Fibroblast of pulmonary artery (primary cell): ENCODE measurements around the gene IWS1.

Experiments used
- DNase-seq: peaks from one replicate; pipeline ENCODE4 v3.0.0-alpha.2; 2010; ENCODE audit warnings: low read depth
- H3K4me3 ChIP-seq: replicated peaks from 2 replicates; pipeline ENCODE4 v1.5.1; 2011; ENCODE audit warnings: low read depth, mild to moderate bottlenecking, control low read depth, low read length, moderate library complexity
- CTCF ChIP-seq: IDR thresholded peaks from 2 replicates; pipeline ENCODE4 v1.5.1; 2011; ENCODE audit warnings: mild to moderate bottlenecking, control low read depth, low read length, inconsistent platforms; ENCODE audit errors: missing control alignments

Gene IWS1

GRCh38 chr2:127560201-127560930, 34.1 kb upstream of the IWS1 start:
- no peak overlapping the region for H3K4me3 ChIP-seq
- DNase-seq, result no peak
- no peak for TF ChIP-seq CTCF

- no peak overlapping the region for H3K4me3 ChIP-seq
These were observed 33.2 kb upstream of the IWS1 start for GRCh38 chr2:127559454-127559853.

GRCh38 chr2:127558911-127559310, 32.6 kb upstream of the IWS1 start:
- H3K4me3 ChIP-seq, result no peak overlapping the region
- TF ChIP-seq CTCF, result no peak
- DNase-seq, result no peak

More at GRCh38 chr2:127559454-127559853, 33.2 kb upstream of the IWS1 start:
- no peak for TF ChIP-seq CTCF
- no peak for DNase-seq

- no peak for DNase-seq
- no peak overlapping the region for H3K4me3 ChIP-seq
- no peak for TF ChIP-seq CTCF
These were observed 26.6 kb upstream of the IWS1 start for GRCh38 chr2:127552846-127553245.

- H3K4me3 ChIP-seq, result no peak overlapping the region
- DNase-seq, result no peak
- TF ChIP-seq CTCF, result no peak
These were observed 26.0 kb upstream of the IWS1 start for GRCh38 chr2:127552336-127552735.

GRCh38 chr2:127551221-127551930, 25.1 kb upstream of the IWS1 start:
- TF ChIP-seq CTCF, result no peak
- DNase-seq, result no peak
- no peak overlapping the region for H3K4me3 ChIP-seq
